Activated CD8-positive, alpha-beta memory T cell treated with anti-CD3 and anti-CD28 coated beads, Interleukin-2, amount 50 U/mL, for 48 hours (primary cell): ENCODE data around the gene TTC24.
"Not testable (repeated sequence)": the region's sequence is repeated elsewhere in the genome, so short reads cannot be mapped to it uniquely, and the experiment has no call there.

Experiments
- DNase-seq: peaks from one replicate; pipeline ENCODE4 v3.0.0-alpha.2; 2020

TTC24 gene

GRCh38 chr1:156579472-156579871 is at the start of gene TTC24:
TTC24 (plus strand) TSS chr1:156579723; CDS start chr1:156581365, 1,642 bp downstream.
- DNase-seq: no peak

GRCh38 chr1:156530006-156530405 is 49.5 kb upstream of the TTC24 start:
- DNase-seq: no peak

GRCh38 chr1:156532374-156532773 is 47.1 kb upstream of the TTC24 start:
- DNase-seq: no peak

GRCh38 chr1:156533568-156534220 is 45.8 kb upstream of the TTC24 start:
- no peak for DNase-seq

GRCh38 chr1:156534424-156535060 is 45.0 kb upstream of the TTC24 start:
- no peak for DNase-seq

GRCh38 chr1:156537027-156537426 is 42.5 kb upstream of the TTC24 start:
- no peak for DNase-seq

GRCh38 chr1:156538711-156539440 is 40.6 kb upstream of the TTC24 start:
- DNase-seq: no peak

- no peak for DNase-seq
Observed at GRCh38 chr1:156539818-156540355, 39.6 kb upstream of the TTC24 start.

GRCh38 chr1:156540955-156541354 is 38.6 kb upstream of the TTC24 start:
- DNase-seq: no peak

- DNase-seq: no peak
Observed at GRCh38 chr1:156543066-156543465, 36.5 kb upstream of the TTC24 start.

- DNase-seq: no peak
Observed at GRCh38 chr1:156544592-156545102, 34.9 kb upstream of the TTC24 start.

- no peak for DNase-seq
Observed at GRCh38 chr1:156546267-156546666, 33.3 kb upstream of the TTC24 start.

- no peak for DNase-seq
Observed at GRCh38 chr1:156547434-156547833, 32.1 kb upstream of the TTC24 start.

GRCh38 chr1:156547982-156548381 is 31.5 kb upstream of the TTC24 start:
- DNase-seq: no peak

GRCh38 chr1:156549390-156549789 is 30.1 kb upstream of the TTC24 start:
- no peak for DNase-seq

GRCh38 chr1:156549831-156550230 is 29.7 kb upstream of the TTC24 start:
- no peak for DNase-seq

GRCh38 chr1:156550346-156550745 is 29.2 kb upstream of the TTC24 start:
- DNase-seq: no peak

- DNase-seq: no peak
Observed at GRCh38 chr1:156551066-156551643, 28.4 kb upstream of the TTC24 start.

GRCh38 chr1:156551869-156552268 is 27.7 kb upstream of the TTC24 start:
- no peak for DNase-seq

- DNase-seq: no peak
Observed at GRCh38 chr1:156552518-156552917, 27.0 kb upstream of the TTC24 start.

- DNase-seq: not testable (repeated sequence)
Observed at GRCh38 chr1:156552937-156553336, 26.6 kb upstream of the TTC24 start.

- no peak for DNase-seq
Observed at GRCh38 chr1:156553860-156554485, 25.6 kb upstream of the TTC24 start.

- DNase-seq: no peak
Observed at GRCh38 chr1:156554971-156555370, 24.6 kb upstream of the TTC24 start.
